ENCODE data around the gene FBXL13.
"Not testable (repeated sequence)": the region's sequence is repeated elsewhere in the genome, so short reads cannot be mapped to it uniquely, and the experiment has no call there.

The FBXL13 gene

DNA sequence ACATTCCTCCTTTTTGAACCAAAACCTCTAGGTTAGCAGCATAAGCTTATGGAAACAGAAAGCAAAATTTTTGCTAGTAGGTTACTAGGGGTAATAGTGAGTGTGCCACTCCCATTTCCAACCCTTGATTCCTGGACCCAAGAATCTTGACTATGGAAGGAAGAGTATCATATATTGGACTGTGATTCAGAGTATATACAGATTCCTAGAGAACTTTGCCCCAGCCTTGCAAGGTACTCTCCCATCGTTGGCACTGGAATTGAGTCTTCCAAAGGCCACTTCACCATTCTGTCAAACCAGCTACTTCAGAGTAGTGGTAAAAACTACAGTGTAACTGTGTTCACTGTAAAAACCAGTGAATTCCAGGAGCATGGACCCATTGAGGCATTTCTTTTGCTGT, 92.4 kb downstream of the FBXL13 start:
- DNase-seq (ENCODE audit: low read depth), result no peak

GRCh38 chr7:102981451-102981850, 93.1 kb downstream of the FBXL13 start:
- DNase-seq (ENCODE audit: low read depth), result no peak

DNA sequence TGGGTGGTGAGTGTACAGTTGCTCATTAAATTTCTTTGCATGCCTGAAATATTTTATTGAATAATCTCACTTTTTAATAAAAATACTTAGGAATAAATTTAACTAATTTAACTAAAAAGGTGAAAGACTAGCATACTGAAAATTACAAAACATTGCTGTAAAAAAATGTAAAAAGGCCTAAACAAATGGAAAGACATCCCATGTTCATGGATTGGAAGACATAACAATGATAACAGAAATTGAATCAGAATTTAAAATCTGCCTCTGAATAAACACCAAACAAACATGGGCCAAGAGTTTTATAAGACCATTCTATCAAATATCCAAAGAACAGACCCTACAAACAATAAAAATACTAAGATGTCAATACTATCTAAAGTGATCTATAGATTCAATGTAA, 94.9 kb downstream of the FBXL13 start:
- no peak for DNase-seq (ENCODE audit: low read depth)

DNA sequence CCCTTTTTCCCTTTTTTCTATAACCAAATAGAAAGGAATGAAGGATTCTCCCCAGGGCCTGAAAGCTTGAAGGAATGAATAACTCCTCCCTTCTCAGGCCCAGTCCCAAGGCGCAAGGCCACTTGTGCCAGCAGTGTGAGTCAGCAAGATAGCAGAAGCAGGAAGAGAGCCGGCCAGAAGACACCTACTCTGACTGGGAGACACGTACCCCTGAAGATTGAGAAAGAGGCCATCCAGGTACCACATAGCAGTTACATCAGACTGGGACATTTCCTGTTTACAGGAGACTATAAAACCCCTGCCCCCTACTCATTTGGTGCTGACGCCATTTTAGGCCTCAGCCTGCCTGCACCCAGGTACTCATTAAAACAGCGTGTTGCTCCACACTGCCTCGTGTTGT, 96.3 kb downstream of the FBXL13 start:
- no peak for DNase-seq (ENCODE audit: low read depth)

- DNase-seq (ENCODE audit: low read depth), result not testable (repeated sequence)
Measured at GRCh38 chr7:102977586-102977985, 97.0 kb downstream of the FBXL13 start.

DNA sequence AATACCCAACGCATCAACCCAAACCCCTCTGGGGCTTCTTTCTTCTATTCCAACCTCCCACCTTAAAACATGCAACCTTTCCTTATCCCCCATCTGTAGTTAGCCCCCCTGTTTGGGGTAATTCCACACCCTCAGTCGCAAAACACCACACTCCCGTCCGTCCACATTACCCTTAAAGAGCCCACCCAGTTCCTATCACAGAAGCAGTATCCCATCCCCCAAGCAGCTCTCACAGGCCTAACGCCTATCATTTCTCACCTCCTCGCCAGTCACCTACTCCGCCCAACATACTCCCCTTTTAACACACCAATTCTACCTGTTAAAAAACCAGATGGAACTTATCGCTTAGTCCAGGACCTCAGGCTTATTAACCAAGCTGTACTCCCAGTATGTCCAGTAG, 98.1 kb downstream of the FBXL13 start:
- no peak for DNase-seq (ENCODE audit: low read depth)

DNA sequence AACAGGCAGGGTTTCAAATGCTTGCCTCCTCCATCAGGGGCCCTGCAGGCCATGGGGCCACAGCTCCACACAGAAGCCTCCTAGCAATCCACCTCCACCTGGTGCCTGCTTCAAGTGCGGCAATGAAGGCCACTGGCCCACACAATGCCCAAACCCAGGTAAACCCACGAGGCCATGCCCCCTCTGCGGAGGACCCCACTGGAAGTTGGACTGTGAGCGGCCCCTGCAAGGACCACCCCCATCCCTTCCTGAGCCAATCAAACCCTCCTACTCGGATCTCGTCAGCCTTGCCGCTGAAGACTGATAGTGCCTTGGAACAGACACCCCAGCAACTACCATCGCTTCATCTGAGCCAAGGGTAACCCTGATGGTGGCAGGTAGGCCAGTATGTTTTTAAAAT, 98.7 kb downstream of the FBXL13 start:
- no peak for DNase-seq (ENCODE audit: low read depth)

GRCh38 chr7:102974366-102975236, 100.0 kb downstream of the FBXL13 start:
- no peak for DNase-seq (ENCODE audit: low read depth)

- no peak for DNase-seq (ENCODE audit: low read depth)
Measured at GRCh38 chr7:102973096-102973802, 101.3 kb downstream of the FBXL13 start.

GRCh38 chr7:102967798-102968197, 106.8 kb downstream of the FBXL13 start:
- no peak for DNase-seq (ENCODE audit: low read depth)

- no peak for DNase-seq (ENCODE audit: low read depth)
Measured at GRCh38 chr7:102966465-102966864, 108.1 kb downstream of the FBXL13 start.

DNA sequence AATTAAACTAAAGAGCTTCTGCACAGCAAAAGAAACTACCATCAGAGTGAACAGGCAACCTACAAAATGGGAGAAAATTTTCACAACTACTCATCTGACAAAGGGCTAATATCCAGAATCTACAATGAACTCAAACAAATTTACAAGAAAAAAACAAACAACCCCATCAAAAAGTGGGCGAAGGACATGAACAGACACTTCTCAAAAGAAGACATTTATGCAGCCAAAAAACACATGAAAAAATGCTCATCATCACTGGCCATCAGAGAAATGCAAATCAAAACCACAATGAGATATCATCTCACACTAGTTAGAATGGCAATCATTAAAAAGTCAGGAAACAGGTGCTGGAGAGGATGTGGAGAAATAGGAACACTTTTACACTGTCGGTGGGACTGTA, 112.6 kb downstream of the FBXL13 start:
- not testable (repeated sequence) for DNase-seq (ENCODE audit: low read depth)

- DNase-seq (ENCODE audit: low read depth), result not testable (repeated sequence)
Measured at GRCh38 chr7:102958004-102958403, 116.6 kb downstream of the FBXL13 start.

DNA sequence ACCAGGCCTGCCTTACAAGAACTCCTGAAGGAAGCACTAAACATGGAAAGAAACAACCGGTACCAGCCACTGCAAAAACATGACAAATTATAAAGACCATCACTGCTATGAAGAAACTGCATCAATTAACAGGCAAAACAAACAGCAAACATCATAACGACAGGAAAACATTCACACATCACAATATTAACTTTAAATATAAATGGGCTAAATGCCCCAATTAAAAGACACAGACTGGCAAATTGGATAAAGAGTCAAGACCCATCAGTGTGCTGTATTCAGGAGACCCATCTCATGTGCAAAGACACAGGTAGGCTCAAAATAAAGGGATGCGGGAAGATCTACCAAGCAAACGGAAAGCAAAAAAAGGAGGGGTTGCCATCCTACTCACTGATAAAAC, 120.2 kb downstream of the FBXL13 start:
- not testable (repeated sequence) for DNase-seq (ENCODE audit: low read depth)

GRCh38 chr7:102953406-102953805, 121.2 kb downstream of the FBXL13 start:
- DNase-seq (ENCODE audit: low read depth), result no peak

DNA sequence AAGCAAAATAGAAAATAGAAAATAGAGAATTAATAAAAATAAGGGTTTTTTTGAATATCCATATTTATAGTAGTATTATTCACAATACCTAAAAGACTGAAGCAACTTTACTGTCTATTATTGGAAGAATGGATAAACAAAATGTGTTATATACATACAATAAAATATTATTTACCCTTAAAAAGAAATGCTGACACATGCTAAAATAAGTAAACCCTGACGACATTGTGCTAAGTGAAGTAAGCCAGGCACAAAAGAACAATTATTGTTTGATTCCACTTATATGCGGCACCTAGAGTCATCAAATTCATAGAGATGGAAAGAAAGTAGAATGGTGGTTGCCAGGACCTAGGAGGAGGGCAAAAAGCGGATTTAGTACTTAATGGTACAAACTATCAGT, 122.8 kb downstream of the FBXL13 start:
- DNase-seq (ENCODE audit: low read depth), result no peak

DNA sequence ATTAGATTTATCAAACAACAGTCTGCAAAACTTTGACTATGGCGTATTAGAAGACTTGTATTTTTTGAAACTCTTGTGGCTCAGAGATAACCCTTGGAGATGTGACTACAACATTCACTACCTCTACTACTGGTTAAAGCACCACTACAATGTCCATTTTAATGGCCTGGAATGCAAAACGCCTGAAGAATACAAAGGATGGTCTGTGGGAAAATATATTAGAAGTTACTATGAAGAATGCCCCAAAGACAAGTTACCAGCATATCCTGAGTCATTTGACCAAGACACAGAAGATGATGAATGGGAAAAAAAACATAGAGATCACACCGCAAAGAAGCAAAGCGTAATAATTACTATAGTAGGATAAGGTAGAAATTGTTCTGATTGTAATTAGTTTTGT, 130.4 kb downstream of the FBXL13 start:
- no peak for DNase-seq (ENCODE audit: low read depth)

DNA sequence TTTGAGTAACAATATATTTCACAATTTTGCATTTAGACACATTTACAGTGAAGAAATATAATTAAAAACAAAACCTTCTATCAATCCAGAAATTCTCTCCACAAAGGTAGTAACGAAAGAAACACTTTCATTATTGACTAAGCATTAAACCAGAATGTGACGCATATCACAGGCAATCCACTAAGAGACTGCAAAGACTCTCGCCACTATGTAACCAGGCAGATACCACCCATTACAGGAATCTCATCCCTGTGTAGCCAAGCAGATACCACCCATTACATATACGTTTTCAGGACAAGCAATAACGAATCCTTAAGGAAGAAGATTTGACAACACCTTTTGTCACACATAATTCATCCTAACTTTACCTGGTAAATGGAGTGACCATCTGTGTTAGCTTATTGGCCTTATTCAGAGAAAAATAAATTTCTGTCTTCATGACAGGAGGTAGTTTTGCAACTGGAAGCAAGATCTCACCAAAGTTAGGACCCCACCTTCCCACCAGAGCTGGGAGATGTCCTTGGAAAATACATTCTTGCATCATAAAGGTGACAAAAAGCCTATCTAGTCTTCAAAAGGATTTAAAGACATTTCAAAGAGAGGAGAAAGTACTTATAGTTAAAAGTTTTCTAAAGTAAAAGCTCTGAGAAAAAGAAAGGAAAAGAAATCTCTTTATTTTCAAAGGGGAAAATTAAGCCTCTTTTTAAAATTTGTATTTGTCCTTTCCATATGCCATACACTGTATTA, 131.0 kb downstream of the FBXL13 start:
- no peak for DNase-seq (ENCODE audit: low read depth)

DNA sequence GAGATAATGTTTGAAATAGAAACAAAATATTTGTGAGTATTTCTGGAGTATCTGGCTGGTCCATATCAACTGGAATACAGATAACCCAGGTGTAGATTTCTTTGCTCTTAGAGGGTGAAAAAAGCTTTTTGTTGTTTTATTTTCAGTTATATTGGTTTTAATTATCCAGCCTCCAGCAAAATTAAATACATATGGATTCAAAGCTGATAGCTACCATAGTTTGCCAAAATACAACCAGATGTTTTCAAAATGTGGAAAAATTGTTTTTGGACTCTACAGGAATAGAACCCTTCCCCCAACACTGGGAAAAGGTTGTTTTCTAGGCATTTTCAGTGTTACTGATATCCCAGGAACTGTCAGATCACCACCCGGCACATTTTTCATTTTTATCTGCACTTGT, 131.7 kb downstream of the FBXL13 start:
- no peak for DNase-seq (ENCODE audit: low read depth)

GRCh38 chr7:102942181-102942866, 132.3 kb downstream of the FBXL13 start:
- no peak for DNase-seq (ENCODE audit: low read depth)

- no peak for DNase-seq (ENCODE audit: low read depth)
Measured at GRCh38 chr7:102938679-102939078, 135.9 kb downstream of the FBXL13 start.

GRCh38 chr7:102935450-102936115, 139.0 kb downstream of the FBXL13 start:
- DNase-seq (ENCODE audit: low read depth), result no peak

All from HS-5 (cell line).